Activated CD4-positive, alpha-beta T cell treated with anti-CD3 and anti-CD28 coated beads, Interleukin-2, amount 10 ng/mL, durations not matched to agents 7 days and 5 days (primary cell): ENCODE results near the gene ZMAT3. TPM values are rescaled to one million over a fixed set of nuclear protein-coding genes. Genes with fewer than 3 reads are reported as not detected.
A peak's percentile ranks its signal among the peaks of the same experiment; 100 is the strongest.
"Not testable (repeated sequence)": the region's sequence is repeated elsewhere in the genome, so short reads cannot be mapped to it uniquely, and the experiment has no call there.

Source experiments
- CTCF ChIA-PET: fragments of 350-600 bp; sonication (Branson Sonifier 250); formaldehyde crosslinking; loops from one replicate; lab custom pipeline; 2021; ENCODE audit warnings: antibody characterized with exemption; lab: Charles Lee
- POLR2A ChIA-PET: fragments of 350-600 bp; sonication (Branson Sonifier 250); formaldehyde crosslinking; loops from one replicate; lab custom pipeline; 2021; ENCODE audit warnings: antibody characterized with exemption; lab: Charles Lee
- DNase-seq: peaks from one replicate; pipeline ENCODE4 v3.0.0-alpha.2; 2020
- H3K27ac Mint-ChIP-seq: one replicate; pipeline ENCODE4 v1.8.0; 2021; ENCODE audit warnings: mild to moderate bottlenecking, moderate library complexity, mixed read lengths
- H3K27me3 Mint-ChIP-seq: one replicate; pipeline ENCODE4 v1.8.0; 2021; ENCODE audit warnings: mixed read lengths
- H3K36me3 Mint-ChIP-seq: one replicate; pipeline ENCODE4 v1.8.0; 2021; ENCODE audit warnings: low read depth, mixed read lengths
- H3K4me1 Mint-ChIP-seq: one replicate; pipeline ENCODE4 v1.8.0; 2021; ENCODE audit warnings: mixed read lengths
- H3K4me3 Mint-ChIP-seq: one replicate; pipeline ENCODE4 v1.8.0; 2021; ENCODE audit warnings: mild to moderate bottlenecking, moderate library complexity, mixed read lengths
- H3K9me3 Mint-ChIP-seq: one replicate; pipeline ENCODE4 v1.8.0; 2021; ENCODE audit warnings: mixed read lengths
- total RNA-seq, 2 experiments: library from RNA; stranded (reverse); gene quantifications; one replicate each; pipeline ENCODE4 v1.2.3, GENCODE V29; 2021

Gene ZMAT3, protein sequence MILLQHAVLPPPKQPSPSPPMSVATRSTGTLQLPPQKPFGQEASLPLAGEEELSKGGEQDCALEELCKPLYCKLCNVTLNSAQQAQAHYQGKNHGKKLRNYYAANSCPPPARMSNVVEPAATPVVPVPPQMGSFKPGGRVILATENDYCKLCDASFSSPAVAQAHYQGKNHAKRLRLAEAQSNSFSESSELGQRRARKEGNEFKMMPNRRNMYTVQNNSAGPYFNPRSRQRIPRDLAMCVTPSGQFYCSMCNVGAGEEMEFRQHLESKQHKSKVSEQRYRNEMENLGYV
- 10 to 100 TPM; 23.0 to 23.6 TPM for total RNA-seq

DNA sequence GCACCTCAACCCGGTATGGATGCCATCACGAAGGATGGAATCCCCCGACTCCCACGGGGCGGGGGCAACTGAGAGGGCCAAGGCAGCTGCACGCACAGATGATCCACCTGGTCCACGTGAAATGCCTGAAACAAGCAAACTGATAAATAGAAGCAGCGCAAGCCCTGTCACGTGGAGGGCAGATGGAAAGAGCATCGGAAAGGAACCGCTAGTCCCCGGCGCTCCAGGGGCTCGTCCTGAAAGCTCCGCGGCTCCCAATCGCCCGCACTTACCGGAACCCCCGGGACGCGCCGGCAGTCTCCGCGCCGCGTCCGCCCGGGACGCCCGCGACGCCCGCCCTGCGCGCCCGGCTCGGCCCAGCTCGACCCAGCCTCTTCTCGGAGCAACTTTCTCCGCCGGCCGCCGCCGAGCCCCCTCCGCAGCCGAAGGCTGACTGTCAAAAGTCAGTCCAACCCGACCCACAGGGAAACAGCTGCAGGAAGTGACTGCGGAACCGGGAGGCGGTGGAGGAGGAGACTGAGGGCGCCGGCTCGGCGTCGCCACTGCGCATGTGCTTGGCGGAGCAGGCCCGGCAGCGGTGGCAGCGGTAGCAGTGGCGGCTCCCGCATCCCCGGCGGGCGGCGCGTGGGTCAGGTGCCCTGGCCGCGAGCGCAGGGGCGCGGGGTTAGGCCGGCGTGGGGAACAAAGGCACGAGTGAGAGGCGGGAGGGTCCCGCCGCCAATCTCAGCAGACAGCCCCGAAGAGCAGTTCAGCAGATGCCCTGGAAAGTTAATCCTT, at the start of gene ZMAT3:
ZMAT3 (minus strand) TSS at position 487 of the 777 bp plus-strand sequence. CDS start 4,057 bp downstream, outside the sequence.
- DNase-seq, result peak; percentile 86
- no peaks in the 10 kb centered on the region for H3K9me3 Mint-ChIP-seq

DNA sequence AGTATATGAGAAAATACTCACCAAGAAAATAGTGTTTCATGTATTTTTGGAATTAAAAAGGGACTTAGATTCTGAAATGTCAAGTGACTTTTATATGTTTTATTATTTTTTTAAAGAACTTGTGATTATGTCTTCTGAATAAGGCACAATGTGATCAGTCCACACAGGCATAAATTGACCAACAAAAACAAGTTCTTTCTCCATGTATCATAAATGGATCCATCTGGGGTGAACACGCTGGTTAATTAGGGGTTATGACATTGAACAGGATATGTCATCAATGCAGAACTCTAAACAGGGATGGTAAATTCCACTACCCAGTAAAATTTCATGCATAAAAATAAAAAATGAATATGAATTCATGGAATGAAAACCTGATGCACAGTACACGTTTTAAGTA, 45.2 kb upstream of the ZMAT3 start:
- peaks cover 3% of the 10 kb centered on the region for H3K9me3 Mint-ChIP-seq
- H3K4me1 Mint-ChIP-seq, result no peaks in the 10 kb centered on the region
- POLR2A ChIA-PET, result no interaction called here
- H3K4me3 Mint-ChIP-seq, result no peak overlapping the region
- H3K27me3 Mint-ChIP-seq, result peaks cover 15% of the 10 kb centered on the region
- no peaks in the 10 kb centered on the region for H3K36me3 Mint-ChIP-seq
- CTCF ChIA-PET, result no interaction called here
- no peak for DNase-seq
- H3K27ac Mint-ChIP-seq, result no peak overlapping the region

More for the DNA sequence above, at the start of gene ZMAT3:
- peaks cover 16% of the 10 kb centered on the region for H3K36me3 Mint-ChIP-seq
- H3K4me3 Mint-ChIP-seq, result peak within 1 kb of the TSS; percentile 94
- peak within 1 kb of the TSS; percentile 95 for H3K27ac Mint-ChIP-seq
- POLR2A ChIA-PET, result no interaction called here
- CTCF ChIA-PET, result interaction anchor here (1.3 kb wide), 1 partner anchor 244 kb away, joined by 7 read pairs; no protein-coding TSS in a partner anchor
- peaks cover 55% of the 10 kb centered on the region for H3K4me1 Mint-ChIP-seq
- no peaks in the 10 kb centered on the region for H3K27me3 Mint-ChIP-seq

DNA sequence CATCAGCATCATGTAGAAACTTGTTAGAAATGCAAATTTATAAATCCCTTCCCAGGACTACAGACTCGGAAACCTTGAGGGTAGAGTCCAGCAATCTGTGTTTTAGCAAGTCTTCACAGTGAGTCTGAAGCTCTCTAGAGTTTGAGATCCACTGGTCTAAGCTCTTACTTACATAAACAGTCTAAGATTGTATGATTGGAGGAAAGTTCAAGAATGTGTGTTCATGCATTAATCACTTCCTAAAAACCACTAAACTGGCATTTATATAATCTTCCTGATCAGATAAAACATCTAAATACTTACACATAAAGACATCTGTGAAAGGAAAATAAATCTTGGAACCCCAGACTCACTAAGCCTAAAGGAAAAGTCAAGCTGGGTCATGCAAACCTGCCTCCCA, 43.8 kb upstream of the ZMAT3 start:
- POLR2A ChIA-PET, H3K27ac Mint-ChIP-seq, H3K4me3 Mint-ChIP-seq, H3K4me1 Mint-ChIP-seq, CTCF ChIA-PET, H3K36me3 Mint-ChIP-seq, H3K9me3 Mint-ChIP-seq, DNase-seq: not testable (repeated sequence)
- peaks cover 17% of the 10 kb centered on the region for H3K27me3 Mint-ChIP-seq

DNA sequence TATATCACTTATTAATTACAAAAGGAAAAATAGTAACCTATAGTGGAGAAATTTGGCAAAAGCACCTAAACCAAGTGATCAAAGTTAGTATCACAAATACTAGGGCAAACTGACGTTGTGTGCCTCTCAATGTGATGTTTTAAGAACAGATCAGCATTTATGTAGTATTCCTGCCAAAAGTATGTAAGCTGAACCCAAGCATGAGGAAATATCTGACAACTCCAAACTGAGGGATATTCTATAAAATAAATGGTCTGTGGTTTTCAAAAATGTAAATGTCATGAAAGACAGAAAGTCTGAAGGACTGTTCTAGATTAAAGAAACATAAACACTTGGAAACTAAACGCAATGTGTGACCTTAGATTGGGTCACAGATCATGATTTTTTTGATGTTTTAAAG, 42.3 kb upstream of the ZMAT3 start:
- H3K27ac Mint-ChIP-seq, result no peak overlapping the region
- H3K27me3 Mint-ChIP-seq, result peaks cover 17% of the 10 kb centered on the region
- peaks cover 2% of the 10 kb centered on the region for H3K9me3 Mint-ChIP-seq
- H3K4me3 Mint-ChIP-seq, result no peak overlapping the region
- ChIA-PET CTCF (interaction anchor here (0.6 kb wide), 1 partner anchor 19 kb away, joined by 3 read pairs; no protein-coding TSS in a partner anchor), POLR2A (no interaction called here)
- H3K4me1 Mint-ChIP-seq, result no peaks in the 10 kb centered on the region
- no peak for DNase-seq
- no peaks in the 10 kb centered on the region for H3K36me3 Mint-ChIP-seq

DNA sequence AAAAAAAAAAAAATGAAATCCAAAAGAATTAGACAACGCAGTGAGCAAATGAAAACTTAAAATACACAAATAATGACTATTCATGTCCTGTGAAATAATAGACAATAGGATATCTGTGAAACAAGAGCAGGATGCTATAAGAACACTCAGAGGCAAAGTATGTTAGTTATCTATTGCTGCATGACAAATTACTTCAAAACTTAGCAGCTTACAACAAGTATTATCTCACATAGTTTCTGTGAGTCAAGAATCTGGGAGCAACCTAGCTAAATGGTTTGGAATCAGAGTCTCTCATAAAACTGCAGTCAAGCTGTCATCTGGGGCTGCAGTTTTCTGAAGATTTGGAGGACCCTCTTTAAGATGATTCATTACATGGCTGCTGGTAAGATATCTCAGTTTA, 36.5 kb upstream of the ZMAT3 start:
- POLR2A ChIA-PET, result no interaction called here
- Mint-ChIP-seq H3K9me3 (peaks cover 2% of the 10 kb centered on the region), H3K36me3 (no peaks in the 10 kb centered on the region), H3K27me3 (peaks cover 12% of the 10 kb centered on the region), H3K27ac (no peak overlapping the region), H3K4me3 (no peak overlapping the region), H3K4me1 (peaks cover 6% of the 10 kb centered on the region)
- CTCF ChIA-PET, result no interaction called here
- no peak for DNase-seq

DNA sequence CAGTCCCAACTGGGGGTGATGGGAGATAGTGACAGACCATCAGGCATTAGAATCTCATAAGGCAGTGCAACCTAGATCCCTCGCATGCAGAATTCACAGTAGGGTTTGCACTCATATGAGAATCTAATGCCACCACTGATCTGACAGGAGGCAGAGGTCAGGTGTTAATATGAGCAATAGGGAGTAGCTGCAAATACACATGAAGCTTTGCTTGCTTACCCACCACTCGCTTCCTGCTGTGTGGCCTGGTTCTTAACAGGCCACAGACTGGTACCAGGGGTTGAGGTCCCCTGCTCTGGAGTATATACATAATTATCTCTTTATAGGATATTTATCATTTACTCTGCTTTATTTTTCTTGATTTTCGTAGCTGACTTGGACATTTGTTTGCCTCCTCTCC, 36.0 kb upstream of the ZMAT3 start:
- Mint-ChIP-seq H3K36me3 (no peaks in the 10 kb centered on the region), H3K4me1 (peaks cover 6% of the 10 kb centered on the region)

DNA sequence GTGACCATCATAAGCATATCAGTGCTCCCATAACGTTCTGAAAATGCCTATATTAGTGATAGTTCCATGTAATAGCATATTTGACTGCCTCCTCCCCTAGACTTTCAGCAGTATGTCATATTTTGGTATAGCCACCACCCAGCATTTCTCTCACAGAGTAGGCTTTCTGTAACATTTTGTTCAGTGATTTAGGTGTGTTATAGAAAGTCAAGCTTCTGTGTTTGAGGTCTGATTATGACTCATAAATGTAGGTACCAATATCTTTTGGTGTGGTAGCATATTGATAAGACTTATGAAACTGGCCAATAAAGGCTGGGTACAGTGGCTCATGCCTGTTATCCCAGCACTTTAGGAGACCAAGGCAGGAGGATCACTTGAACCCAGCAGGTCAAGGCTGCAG, 34.3 kb upstream of the ZMAT3 start:
- peaks cover 2% of the 10 kb centered on the region for H3K9me3 Mint-ChIP-seq
- POLR2A ChIA-PET, result no interaction called here
- CTCF ChIA-PET, result interaction anchor here (0.6 kb wide), 1 partner anchor 77 kb away, joined by 3 read pairs; no protein-coding TSS in a partner anchor
- H3K36me3 Mint-ChIP-seq, result no peaks in the 10 kb centered on the region
- H3K4me1 Mint-ChIP-seq, result peaks cover 6% of the 10 kb centered on the region
- H3K4me3 Mint-ChIP-seq, result no peak overlapping the region
- no peak for DNase-seq
- no peak overlapping the region for H3K27ac Mint-ChIP-seq
- H3K27me3 Mint-ChIP-seq, result peaks cover 6% of the 10 kb centered on the region

More for the DNA sequence above, 36.0 kb upstream of the ZMAT3 start:
- Mint-ChIP-seq H3K27ac (no peak overlapping the region), H3K4me3 (no peak overlapping the region), H3K27me3 (peaks cover 10% of the 10 kb centered on the region), H3K9me3 (peaks cover 2% of the 10 kb centered on the region)
- CTCF ChIA-PET, result no interaction called here
- POLR2A ChIA-PET, result no interaction called here
- no peak for DNase-seq

DNA sequence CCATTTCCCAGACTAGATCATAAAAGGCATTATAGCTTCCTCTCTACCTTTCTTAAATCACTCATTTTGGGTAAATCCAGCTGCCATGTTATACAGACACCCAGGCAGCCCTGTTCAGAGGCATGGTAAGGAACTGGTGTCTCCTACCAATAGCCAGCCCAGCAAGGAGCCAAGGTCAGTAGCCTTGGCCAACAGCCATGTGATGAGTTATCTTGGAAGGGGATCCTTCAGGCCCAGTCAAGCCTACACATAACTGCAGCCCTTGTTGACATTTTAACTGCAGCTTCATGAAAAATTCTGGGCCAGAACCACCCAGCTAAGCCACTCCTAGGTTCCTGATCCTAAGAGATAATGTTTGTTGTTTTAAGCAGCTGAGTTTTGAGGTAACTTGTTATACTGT, 29.0 kb upstream of the ZMAT3 start:
- ChIA-PET POLR2A (no interaction called here), CTCF (interaction anchor here (1.2 kb wide), 1 partner anchor 35 kb away, joined by 3 read pairs; no protein-coding TSS in a partner anchor)
- no peaks in the 10 kb centered on the region for H3K27me3 Mint-ChIP-seq
- H3K9me3 Mint-ChIP-seq, result no peaks in the 10 kb centered on the region
- peaks cover 4% of the 10 kb centered on the region for H3K4me1 Mint-ChIP-seq
- no peak overlapping the region for H3K27ac Mint-ChIP-seq
- DNase-seq, result no peak
- no peaks in the 10 kb centered on the region for H3K36me3 Mint-ChIP-seq
- no peak overlapping the region for H3K4me3 Mint-ChIP-seq

DNA sequence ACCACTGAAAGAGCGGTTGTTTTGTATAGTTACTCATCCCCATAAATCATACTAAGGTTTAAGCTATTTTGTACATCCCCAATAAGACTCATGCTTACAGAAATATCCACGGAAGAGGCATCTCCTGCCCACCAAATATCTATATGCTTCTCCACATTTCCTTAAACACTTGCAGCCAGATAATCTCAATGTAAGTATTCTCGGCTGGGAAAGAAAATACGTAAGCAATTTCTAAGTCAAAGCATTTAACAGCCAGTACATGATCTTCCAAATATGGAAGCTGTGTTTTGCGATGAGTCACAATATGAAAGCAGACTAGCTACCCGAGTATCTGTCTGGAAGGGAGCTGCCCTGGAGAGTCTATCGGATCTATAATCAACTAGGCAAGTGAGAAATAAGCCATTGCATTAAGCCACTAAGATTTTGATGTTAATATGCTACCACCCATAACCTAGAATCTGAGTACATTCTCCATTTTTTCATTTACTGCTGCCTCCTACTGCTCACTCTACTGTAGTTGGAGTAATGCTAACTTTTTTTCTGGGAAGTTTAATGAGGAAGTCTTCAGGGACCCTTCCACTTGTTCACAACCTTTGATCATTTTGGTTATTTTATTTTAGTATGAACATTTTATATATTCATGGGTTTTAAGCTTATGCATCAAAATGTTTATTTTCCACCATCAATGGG, 26.9 kb upstream of the ZMAT3 start:
- Mint-ChIP-seq H3K27ac (no peak overlapping the region), H3K9me3 (no peaks in the 10 kb centered on the region), H3K36me3 (no peaks in the 10 kb centered on the region), H3K4me3 (no peak overlapping the region), H3K27me3 (no peaks in the 10 kb centered on the region), H3K4me1 (no peaks in the 10 kb centered on the region)
- ChIA-PET CTCF (interaction anchor here (0.6 to 2.6 kb wide), 6 partner anchors 10 to 217 kb away, joined by 3 to 8 read pairs (median 3); no protein-coding TSS in a partner anchor), POLR2A (no interaction called here)
- DNase-seq, result no peak

DNA sequence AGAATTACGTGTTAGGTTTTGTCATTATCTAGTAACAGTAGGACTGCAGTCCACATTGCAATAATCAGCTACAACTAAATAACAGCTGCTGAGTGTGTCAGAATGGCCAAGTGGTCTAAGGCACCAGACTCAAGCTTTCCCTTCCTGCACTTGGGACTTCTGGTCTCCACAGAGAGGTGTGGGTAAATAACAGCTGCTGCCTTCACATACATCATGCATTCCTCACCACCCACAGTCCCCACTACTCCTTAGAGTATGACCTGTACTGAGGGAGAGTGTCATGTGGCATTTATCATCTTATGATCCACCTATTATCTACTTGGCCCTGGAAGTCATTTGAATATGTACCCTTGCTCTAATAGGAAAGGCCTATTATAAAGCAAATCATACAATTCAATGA, 22.2 kb upstream of the ZMAT3 start:
- no peak for DNase-seq
- ChIA-PET CTCF (interaction anchor here (0.7 to 2.1 kb wide), 2 partner anchors 11 to 50 kb away, joined by 3 to 7 read pairs; no protein-coding TSS in a partner anchor), POLR2A (no interaction called here)
- H3K27ac Mint-ChIP-seq, result no peak overlapping the region
- peaks cover 3% of the 10 kb centered on the region for H3K9me3 Mint-ChIP-seq
- H3K4me1 Mint-ChIP-seq, result peaks cover 15% of the 10 kb centered on the region
- H3K27me3 Mint-ChIP-seq, result no peaks in the 10 kb centered on the region
- peaks cover 6% of the 10 kb centered on the region for H3K36me3 Mint-ChIP-seq
- no peak overlapping the region for H3K4me3 Mint-ChIP-seq

DNA sequence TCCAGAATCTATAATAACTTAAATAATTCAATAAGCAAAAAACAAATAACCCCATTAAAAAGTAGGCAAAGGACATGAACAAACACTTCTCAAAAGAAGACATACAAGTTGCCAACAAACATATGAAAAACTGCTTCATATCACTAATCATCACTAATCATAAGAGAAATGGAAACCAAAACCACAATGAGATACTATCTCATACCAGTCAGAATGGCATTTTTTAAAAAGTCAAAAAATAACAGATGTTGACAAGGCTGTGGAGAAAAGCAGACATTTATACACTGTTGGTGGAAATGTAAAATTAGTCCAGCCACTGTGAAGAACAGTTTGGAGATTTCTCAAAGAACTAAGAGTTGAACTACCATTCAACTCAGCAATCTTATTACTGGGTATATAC, 19.5 kb upstream of the ZMAT3 start:
- H3K9me3 Mint-ChIP-seq, result peaks cover 8% of the 10 kb centered on the region
- POLR2A ChIA-PET, result interaction anchor here (0.6 kb wide), 1 partner anchor 9 kb away, joined by 3 read pairs; no protein-coding TSS in a partner anchor
- no peak overlapping the region for H3K27ac Mint-ChIP-seq
- H3K36me3 Mint-ChIP-seq, result peaks cover 6% of the 10 kb centered on the region
- H3K27me3 Mint-ChIP-seq, result no peaks in the 10 kb centered on the region
- CTCF ChIA-PET, result no interaction called here
- no peak for DNase-seq
- H3K4me1 Mint-ChIP-seq, result peaks cover 15% of the 10 kb centered on the region
- no peak overlapping the region for H3K4me3 Mint-ChIP-seq

DNA sequence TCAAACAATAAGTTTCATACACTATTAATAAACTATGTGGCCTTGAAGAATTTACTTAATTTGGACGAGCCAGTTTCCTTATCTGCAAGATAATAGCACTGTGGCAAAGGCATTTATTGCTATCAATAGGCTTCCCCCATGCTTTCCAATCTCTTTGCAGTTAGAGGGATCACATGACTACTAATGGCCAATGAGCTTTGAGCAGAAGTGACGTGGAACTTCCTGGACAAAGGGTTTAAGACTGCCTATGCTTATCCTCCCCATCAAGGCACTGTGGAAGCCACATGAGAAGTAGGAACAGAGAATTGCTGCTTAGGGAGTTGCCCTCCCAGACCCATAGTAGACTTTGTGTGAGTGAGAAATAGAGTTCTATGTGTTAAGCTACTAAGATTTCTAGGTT, 16.7 kb upstream of the ZMAT3 start:
- H3K4me3 Mint-ChIP-seq, result no peak overlapping the region
- peaks cover 6% of the 10 kb centered on the region for H3K36me3 Mint-ChIP-seq
- no peaks in the 10 kb centered on the region for H3K27me3 Mint-ChIP-seq
- DNase-seq, result no peak
- peaks cover 8% of the 10 kb centered on the region for H3K9me3 Mint-ChIP-seq
- peaks cover 29% of the 10 kb centered on the region for H3K4me1 Mint-ChIP-seq
- ChIA-PET CTCF (interaction anchor here (0.7 to 0.8 kb wide), 2 partner anchors 11 to 234 kb away, joined by 3 read pairs; no protein-coding TSS in a partner anchor), POLR2A (no interaction called here)
- H3K27ac Mint-ChIP-seq, result no peak overlapping the region
